A549 (cell line): ENCODE data around the gene DNHD1. TPM values are rescaled to one million over a fixed set of nuclear protein-coding genes. Genes with fewer than 3 reads are reported as not detected.
A peak's percentile ranks its signal among the peaks of the same experiment; 100 is the strongest.

Source experiments
- ATAC-seq, 2 experiments: fragments of 200-7000 bp in 1 of 2; fragments of >200 bp in 1 of 2; cut with Nextera tagmentation in 1 of 2; cut with Tn5 transposase in 1 of 2; 3 replicates each; pipeline versions ENCODE4 v1.8.0 to v1.9.1; 2018 to 2020; ENCODE audit warnings: mild to moderate bottlenecking in 1 of 2, moderate library complexity in 1 of 2
- CTCF ChIA-PET: fragments of 300-600 bp; sonication (Branson Sonifier 250); formaldehyde crosslinking; extraction: SDS; loops from one replicate; lab custom pipeline; 2021; ENCODE audit warnings: antibody characterized with exemption, inconsistent platforms; lab: Yijun Ruan, JAX
- POLR2A ChIA-PET: fragments of 350-600 bp; formaldehyde crosslinking; extraction: SDS; loops from one replicate; lab custom pipeline; 2021; ENCODE audit warnings: antibody characterized with exemption, inconsistent platforms; lab: Yijun Ruan, JAX
- DNase-seq, 2 experiments: peaks; one replicate each; pipeline versions ENCODE4 v3.0.0 to v3.0.0-alpha.2; 2011 to 2016; ENCODE audit warnings: low read depth in 1 of 2, low spot score in 1 of 2
- FAIRE-seq: peaks from 2 replicates; lab custom pipeline; 2011; peaks lifted over from hg19 to GRCh38; lab: Jason Lieb, UNC
- H3K27ac ChIP-seq, 2 experiments: fragments of >200 bp; sonication (Bioruptor Twin); formaldehyde crosslinking; 3 replicates each; pipeline ENCODE4 v1.5.1; 2016 to 2017
- H3K4me1 ChIP-seq: fragments of >200 bp; sonication (Bioruptor Twin); formaldehyde crosslinking; 3 replicates; pipeline ENCODE4 v1.6.1; 2016
- H3K4me2 ChIP-seq: fragments of >200 bp; sonication (Bioruptor Twin); formaldehyde crosslinking; 3 replicates; pipeline ENCODE4 v1.6.1; 2016
- H3K4me3 ChIP-seq: fragments of >200 bp; sonication (Bioruptor Twin); formaldehyde crosslinking; 3 replicates; pipeline ENCODE4 v1.5.1; 2016
- H3K9me3 ChIP-seq: fragments of >200 bp; sonication (Bioruptor Twin); formaldehyde crosslinking; 3 replicates; pipeline ENCODE4 v1.6.1; 2016
- BHLHE40 ChIP-seq: IDR thresholded peaks from 2 replicates; pipeline ENCODE4 v1.6.1; 2012; ENCODE audit warnings: low read depth, low read length, inconsistent platforms
- CEBPB ChIP-seq, 2 experiments: fragments of >200 bp in 1 of 2; sonication (Bioruptor Twin) in 1 of 2; formaldehyde crosslinking in 1 of 2; IDR thresholded peaks; 2 replicates each; pipeline ENCODE4 v1.6.1; 2012 to 2016
- CHD2 ChIP-seq: fragments of 150-350 bp; IDR thresholded peaks from 2 replicates; pipeline ENCODE4 v1.6.1; 2014; ENCODE audit warnings: low read length; ENCODE audit not compliant: partially characterized antibody
- CHD4 ChIP-seq: fragments of 200-600 bp; sonication (generic); IDR thresholded peaks from 2 replicates; pipeline ENCODE4 v1.6.1; 2016; ENCODE audit warnings: antibody characterized with exemption, mild to moderate bottlenecking, borderline replicate concordance
- EHMT2 ChIP-seq: fragments of 200-600 bp; sonication (generic); IDR thresholded peaks from 2 replicates; pipeline ENCODE4 v1.6.1; 2016; ENCODE audit warnings: antibody characterized with exemption, low read depth, mild to moderate bottlenecking, moderate library complexity
- FOSB ChIP-seq: fragments of 250-450 bp; sonication (Bioruptor Pico); IDR thresholded peaks from 2 replicates; pipeline ENCODE4 v1.5.0; 2020; ENCODE audit warnings: mild to moderate bottlenecking, moderate library complexity
- JUN ChIP-seq, 2 experiments: fragments of >200 bp; sonication (Bioruptor Twin); formaldehyde crosslinking; IDR thresholded peaks; 2 replicates in 1 of 2; 3 replicates in 1 of 2; pipeline ENCODE4 v1.6.1; 2016 to 2017
- KDM5A ChIP-seq: fragments of 200-600 bp; sonication (generic); IDR thresholded peaks from 2 replicates; pipeline ENCODE4 v1.6.1; 2016; ENCODE audit warnings: antibody characterized with exemption, mild to moderate bottlenecking
- MAFK ChIP-seq: fragments of 450-650 bp; IDR thresholded peaks from 2 replicates; pipeline ENCODE4 v1.6.1; 2014; ENCODE audit not compliant: partially characterized antibody
- NFE2L2 ChIP-seq: fragments of 150-350 bp; conservative IDR thresholded peaks from 2 replicates; pipeline ENCODE4 v1.6.1; 2014; ENCODE audit warnings: low read length
- NPAS2 ChIP-seq: fragments of 250-450 bp; sonication (Bioruptor Pico); IDR thresholded peaks from 2 replicates; pipeline ENCODE4 v1.8.0; 2022; ENCODE audit warnings: mild to moderate bottlenecking, moderate library complexity, borderline replicate concordance
- RCOR1 ChIP-seq: fragments of 150-350 bp; IDR thresholded peaks from 2 replicates; pipeline ENCODE4 v1.6.1; 2014; ENCODE audit warnings: antibody characterized with exemption, low read length, low read depth
- ZC3H11A ChIP-seq: fragments of 450-650 bp; IDR thresholded peaks from 2 replicates; pipeline ENCODE4 v1.6.1; 2014; ENCODE audit warnings: antibody characterized with exemption, mild to moderate bottlenecking
- ZFP36 ChIP-seq: fragments of 450-650 bp; IDR thresholded peaks from 2 replicates; pipeline ENCODE4 v1.6.1; 2014; ENCODE audit warnings: borderline replicate concordance; ENCODE audit not compliant: partially characterized antibody
- WGBS: methylation state at CpG from one replicate; pipeline ENCODE4 v1.1.6; 2017; ENCODE audit errors: missing lambda C conversion rate; 5-methylcytosine and 5-hydroxymethylcytosine counted together
- polyA plus RNA-seq, 4 experiments: library from polyadenylated mRNA; depleted of rRNA in 3 of 4; stranded (reverse); fragments of >200 nt; fragmentation: RNase III in 1 of 4; extraction: RNeasy Plus Mini Kit Qiagen cat#74134 plus additional on column Dnase treatment in 1 of 4; gene quantifications; 2 replicates in 3 of 4; 3 replicates in 1 of 4; pipeline ENCODE4 v1.2.3, GENCODE V29; 2011 to 2017
- TF ChIP-seq, protein P1 (sequence below): fragments of >200 bp; sonication (Bioruptor Twin); formaldehyde crosslinking; IDR thresholded peaks from 3 replicates; pipeline ENCODE4 v1.5.1; 2016
- TF ChIP-seq, protein P2 (sequence below): IDR thresholded peaks from 2 replicates; pipeline ENCODE4 v1.6.1; 2012
- TF ChIP-seq, protein P3 (sequence below): fragments of 200-600 bp; sonication (generic); IDR thresholded peaks from 2 replicates; pipeline ENCODE4 v1.6.1; 2016; ENCODE audit warnings: antibody characterized with exemption, mild to moderate bottlenecking, moderate library complexity
- TF ChIP-seq, protein P4 (sequence below): fragments of 250-450 bp; sonication (Bioruptor Pico); IDR thresholded peaks from 2 replicates; pipeline ENCODE4 v1.5.0; 2021; ENCODE audit warnings: mild to moderate bottlenecking, moderate library complexity, borderline replicate concordance

The DNHD1 gene
- polyA plus RNA-seq, 2 of the 4 experiments (the other 2 are of a cell fraction), result 6.8 to 8.6 TPM

DNA sequence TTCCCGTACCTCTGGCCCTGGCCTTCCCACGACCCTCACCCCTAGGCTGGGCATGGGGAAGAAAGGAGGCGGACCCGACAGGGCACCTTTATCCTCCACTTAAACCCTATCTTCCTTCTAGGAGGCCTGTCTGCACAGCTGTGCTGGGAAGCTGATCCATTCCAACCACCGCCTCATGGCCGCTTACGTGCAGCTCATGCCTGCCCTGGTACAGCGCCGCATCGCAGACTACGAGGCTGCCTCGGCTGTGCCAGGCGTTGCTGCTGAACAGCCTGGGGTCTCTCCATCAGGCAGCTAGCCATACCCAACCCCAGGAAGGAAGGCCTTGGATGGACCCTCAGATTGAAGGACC, 15.2 kb upstream of the DNHD1 start:
- H3K9me3 ChIP-seq, result no peaks in the 10 kb centered on the region
- ATAC-seq (peak; percentile 12 to 47; a peak in 4 of 6 replicates), DNase-seq (no peak), FAIRE-seq (no peak)
- peak overlapping the region; percentile 90 for H3K4me3 ChIP-seq
- WGBS, result 2% methylated on average over 9 of the region's 13 CpGs
- H3K27ac ChIP-seq, result peak overlapping the region; percentile 84 to 94
- peak overlapping the region; percentile 98 for H3K4me2 ChIP-seq
- POLR2A ChIA-PET, result interaction anchor here (0.8 to 1.8 kb wide), 8 partner anchors 8 to 201 kb away, joined by 3 to 18 read pairs (median 6); partner anchors contain the start of genes APBB1, MRPL17 and SMPD1
- TF ChIP-seq FOSB (no peak), NPAS2 (CRISPR knock-in tag) (no peak), JUN (IDR thresholded peaks at IDR 0.05) (no peak), NFE2L2 (no peak), ZFP36 (no peak), CHD2 (no peak), RCOR1 (no peak), KDM5A (no peak)
- TF ChIP-seq, all 56 proteins: peak for 0
- CTCF ChIA-PET, result interaction anchor here (0.6 to 2.4 kb wide), 8 partner anchors 16 to 221 kb away, joined by 3 to 12 read pairs (median 3); partner anchors contain the start of gene MRPL17
- H3K4me1 ChIP-seq, result peaks cover 21% of the 10 kb centered on the region

DNA sequence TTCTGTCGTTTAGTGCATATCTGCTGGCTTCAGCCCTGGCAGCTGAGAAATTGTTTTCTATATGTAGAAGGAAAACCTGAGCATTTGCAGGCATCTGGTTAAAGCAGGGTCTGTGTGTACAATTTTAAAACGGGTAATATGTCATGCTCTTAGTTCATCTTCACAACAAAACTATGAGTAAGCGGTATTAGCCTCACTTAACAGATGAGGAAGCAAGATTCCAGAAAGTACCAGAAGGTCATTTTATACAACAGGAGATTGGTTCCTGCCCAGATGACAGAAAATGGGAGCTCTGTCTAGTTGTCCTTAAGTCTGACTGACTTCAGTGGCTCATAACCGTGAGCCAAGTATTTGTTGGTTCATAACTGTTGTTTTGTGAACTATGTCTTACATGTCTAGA, 14.6 kb upstream of the DNHD1 start:
- WGBS, result 76% methylated on average over 4 of the region's 4 CpGs
- H3K9me3 ChIP-seq, result no peaks in the 10 kb centered on the region
- POLR2A ChIA-PET, result interaction anchor here (1.6 to 1.8 kb wide), 2 partner anchors 63 to 201 kb away, joined by 5 to 18 read pairs; partner anchors contain the start of genes APBB1 and MRPL17
- peak; percentile 22 for TF ChIP-seq MAFK
- TF ChIP-seq CHD4, result no peak
- no peak for TF ChIP-seq RCOR1
- CTCF ChIA-PET, result interaction anchor here (0.6 to 2.4 kb wide), 7 partner anchors 15 to 220 kb away, joined by 3 to 12 read pairs (median 7); partner anchors contain the start of gene MRPL17
- peak overlapping the region; percentile 90 for H3K4me3 ChIP-seq
- DNase-seq (no peak), ATAC-seq (no peak), FAIRE-seq (no peak)
- peak overlapping the region; percentile 98 for H3K4me2 ChIP-seq
- H3K4me1 ChIP-seq, result peaks cover 21% of the 10 kb centered on the region
- H3K27ac ChIP-seq, result peak overlapping the region in 1 of 2 experiments; percentile 94; a peak in 3 of 6 replicates

DNA sequence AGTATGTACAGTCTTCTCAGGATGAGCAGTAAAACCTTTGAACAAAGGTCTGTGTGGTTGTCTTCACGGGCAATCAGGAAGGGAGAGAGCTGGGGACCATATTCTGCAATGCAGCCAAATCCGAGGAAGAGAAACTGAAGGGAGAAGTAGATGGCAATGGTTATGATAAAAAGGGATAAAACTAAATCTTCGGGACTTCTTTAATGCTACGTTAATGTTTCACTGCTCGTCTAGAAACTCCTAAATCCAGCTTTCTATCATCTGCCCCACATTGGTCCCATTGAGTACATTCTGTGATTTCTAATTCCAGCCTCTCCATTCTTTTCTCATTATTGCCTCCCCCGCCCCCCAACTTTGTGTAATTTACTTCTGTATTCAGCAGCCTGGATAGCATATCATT, 14.1 kb upstream of the DNHD1 start:
- Histone ChIP-seq H3K9me3 (no peaks in the 10 kb centered on the region), H3K4me2 (peak overlapping the region; percentile 98), H3K27ac (no peak overlapping the region)
- CTCF ChIA-PET, result interaction anchor here (1.3 to 2.4 kb wide), 4 partner anchors 23 to 200 kb away, joined by 7 to 12 read pairs (median 10); partner anchors contain the start of gene MRPL17
- FAIRE-seq (no peak), ATAC-seq (no peak), DNase-seq (no peak)
- POLR2A ChIA-PET, result no interaction called here
- WGBS, result 93% methylated on average over 6 of the region's 6 CpGs
- TF ChIP-seq, protein P1, sequence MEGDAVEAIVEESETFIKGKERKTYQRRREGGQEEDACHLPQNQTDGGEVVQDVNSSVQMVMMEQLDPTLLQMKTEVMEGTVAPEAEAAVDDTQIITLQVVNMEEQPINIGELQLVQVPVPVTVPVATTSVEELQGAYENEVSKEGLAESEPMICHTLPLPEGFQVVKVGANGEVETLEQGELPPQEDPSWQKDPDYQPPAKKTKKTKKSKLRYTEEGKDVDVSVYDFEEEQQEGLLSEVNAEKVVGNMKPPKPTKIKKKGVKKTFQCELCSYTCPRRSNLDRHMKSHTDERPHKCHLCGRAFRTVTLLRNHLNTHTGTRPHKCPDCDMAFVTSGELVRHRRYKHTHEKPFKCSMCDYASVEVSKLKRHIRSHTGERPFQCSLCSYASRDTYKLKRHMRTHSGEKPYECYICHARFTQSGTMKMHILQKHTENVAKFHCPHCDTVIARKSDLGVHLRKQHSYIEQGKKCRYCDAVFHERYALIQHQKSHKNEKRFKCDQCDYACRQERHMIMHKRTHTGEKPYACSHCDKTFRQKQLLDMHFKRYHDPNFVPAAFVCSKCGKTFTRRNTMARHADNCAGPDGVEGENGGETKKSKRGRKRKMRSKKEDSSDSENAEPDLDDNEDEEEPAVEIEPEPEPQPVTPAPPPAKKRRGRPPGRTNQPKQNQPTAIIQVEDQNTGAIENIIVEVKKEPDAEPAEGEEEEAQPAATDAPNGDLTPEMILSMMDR, result no peak
- TF ChIP-seq EHMT2 (no peak), NPAS2 (CRISPR knock-in tag) (no peak), ZC3H11A (no peak), JUN (IDR thresholded peaks at IDR 0.05) (no peak), CEBPB (IDR thresholded peaks at IDR 0.05) (no peak), NFE2L2 (no peak), BHLHE40 (no peak)
- TF ChIP-seq, protein P2, sequence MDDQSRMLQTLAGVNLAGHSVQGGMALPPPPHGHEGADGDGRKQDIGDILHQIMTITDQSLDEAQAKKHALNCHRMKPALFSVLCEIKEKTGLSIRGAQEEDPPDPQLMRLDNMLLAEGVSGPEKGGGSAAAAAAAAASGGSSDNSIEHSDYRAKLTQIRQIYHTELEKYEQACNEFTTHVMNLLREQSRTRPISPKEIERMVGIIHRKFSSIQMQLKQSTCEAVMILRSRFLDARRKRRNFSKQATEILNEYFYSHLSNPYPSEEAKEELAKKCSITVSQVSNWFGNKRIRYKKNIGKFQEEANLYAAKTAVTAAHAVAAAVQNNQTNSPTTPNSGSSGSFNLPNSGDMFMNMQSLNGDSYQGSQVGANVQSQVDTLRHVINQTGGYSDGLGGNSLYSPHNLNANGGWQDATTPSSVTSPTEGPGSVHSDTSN, result no peak
- TF ChIP-seq, protein P3, sequence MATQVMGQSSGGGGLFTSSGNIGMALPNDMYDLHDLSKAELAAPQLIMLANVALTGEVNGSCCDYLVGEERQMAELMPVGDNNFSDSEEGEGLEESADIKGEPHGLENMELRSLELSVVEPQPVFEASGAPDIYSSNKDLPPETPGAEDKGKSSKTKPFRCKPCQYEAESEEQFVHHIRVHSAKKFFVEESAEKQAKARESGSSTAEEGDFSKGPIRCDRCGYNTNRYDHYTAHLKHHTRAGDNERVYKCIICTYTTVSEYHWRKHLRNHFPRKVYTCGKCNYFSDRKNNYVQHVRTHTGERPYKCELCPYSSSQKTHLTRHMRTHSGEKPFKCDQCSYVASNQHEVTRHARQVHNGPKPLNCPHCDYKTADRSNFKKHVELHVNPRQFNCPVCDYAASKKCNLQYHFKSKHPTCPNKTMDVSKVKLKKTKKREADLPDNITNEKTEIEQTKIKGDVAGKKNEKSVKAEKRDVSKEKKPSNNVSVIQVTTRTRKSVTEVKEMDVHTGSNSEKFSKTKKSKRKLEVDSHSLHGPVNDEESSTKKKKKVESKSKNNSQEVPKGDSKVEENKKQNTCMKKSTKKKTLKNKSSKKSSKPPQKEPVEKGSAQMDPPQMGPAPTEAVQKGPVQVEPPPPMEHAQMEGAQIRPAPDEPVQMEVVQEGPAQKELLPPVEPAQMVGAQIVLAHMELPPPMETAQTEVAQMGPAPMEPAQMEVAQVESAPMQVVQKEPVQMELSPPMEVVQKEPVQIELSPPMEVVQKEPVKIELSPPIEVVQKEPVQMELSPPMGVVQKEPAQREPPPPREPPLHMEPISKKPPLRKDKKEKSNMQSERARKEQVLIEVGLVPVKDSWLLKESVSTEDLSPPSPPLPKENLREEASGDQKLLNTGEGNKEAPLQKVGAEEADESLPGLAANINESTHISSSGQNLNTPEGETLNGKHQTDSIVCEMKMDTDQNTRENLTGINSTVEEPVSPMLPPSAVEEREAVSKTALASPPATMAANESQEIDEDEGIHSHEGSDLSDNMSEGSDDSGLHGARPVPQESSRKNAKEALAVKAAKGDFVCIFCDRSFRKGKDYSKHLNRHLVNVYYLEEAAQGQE, result no peak
- TF ChIP-seq, protein P4, sequence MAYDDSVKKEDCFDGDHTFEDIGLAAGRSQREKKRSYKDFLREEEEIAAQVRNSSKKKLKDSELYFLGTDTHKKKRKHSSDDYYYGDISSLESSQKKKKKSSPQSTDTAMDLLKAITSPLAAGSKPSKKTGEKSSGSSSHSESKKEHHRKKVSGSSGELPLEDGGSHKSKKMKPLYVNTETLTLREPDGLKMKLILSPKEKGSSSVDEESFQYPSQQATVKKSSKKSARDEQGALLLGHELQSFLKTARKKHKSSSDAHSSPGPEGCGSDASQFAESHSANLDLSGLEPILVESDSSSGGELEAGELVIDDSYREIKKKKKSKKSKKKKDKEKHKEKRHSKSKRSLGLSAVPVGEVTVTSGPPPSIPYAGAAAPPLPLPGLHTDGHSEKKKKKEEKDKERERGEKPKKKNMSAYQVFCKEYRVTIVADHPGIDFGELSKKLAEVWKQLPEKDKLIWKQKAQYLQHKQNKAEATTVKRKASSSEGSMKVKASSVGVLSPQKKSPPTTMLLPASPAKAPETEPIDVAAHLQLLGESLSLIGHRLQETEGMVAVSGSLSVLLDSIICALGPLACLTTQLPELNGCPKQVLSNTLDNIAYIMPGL (CRISPR knock-in tag), result no peak
- TF ChIP-seq, all 56 proteins: peak for 0
- Histone ChIP-seq H3K4me3 (no peak overlapping the region), H3K4me1 (peaks cover 21% of the 10 kb centered on the region)
